Mononuclear cell (primary cell): ENCODE measurements around the gene USP1. TPM values are rescaled to one million over a fixed set of nuclear protein-coding genes. Genes with fewer than 3 reads are reported as not detected.

Experiments used
- H3K27me3 ChIP-seq: 2 replicates; pipeline ENCODE4 v1.6.0; 2011; ENCODE audit warnings: low read length, control low read depth; ENCODE audit not compliant: insufficient read depth
- H3K4me1 ChIP-seq: 2 replicates; pipeline ENCODE4 v1.5.1; 2011; ENCODE audit warnings: mild to moderate bottlenecking, low read length, control low read depth; ENCODE audit not compliant: insufficient read depth
- H3K4me3 ChIP-seq: 2 replicates; pipeline ENCODE4 v1.5.1; 2011; ENCODE audit warnings: mild to moderate bottlenecking, low read length, moderate library complexity
- H3K9me3 ChIP-seq: 2 replicates; pipeline ENCODE4 v1.5.1; 2011; ENCODE audit warnings: low read depth, mild to moderate bottlenecking, control low read depth, low read length
- total RNA-seq: library from RNA; depleted of rRNA; stranded (reverse); fragments of >200 nt; gene quantifications from one replicate; pipeline ENCODE4 v1.2.3, GENCODE V29; 2012

The USP1 gene
- total RNA-seq, result 33.6 TPM

GRCh38 chr1:62436466-62437272 lies at the start of gene USP1:
TSS of gene USP1 (plus strand) at chr1:62437049. CDS start at chr1:62439868, 2,819 bp downstream.
- Histone ChIP-seq H3K4me3 (peak within 1 kb of the TSS; percentile 86), H3K9me3 (no peaks in the 10 kb centered on the region), H3K4me1 (peaks cover 31% of the 10 kb centered on the region), H3K27me3 (no peaks in the 10 kb centered on the region)

- no peaks in the 10 kb centered on the region for H3K27me3 ChIP-seq
- no peaks in the 10 kb centered on the region for H3K9me3 ChIP-seq
- H3K4me3 ChIP-seq, result no peak overlapping the region
- no peaks in the 10 kb centered on the region for H3K4me1 ChIP-seq
Measured at GRCh38 chr1:62389531-62389930, 47.3 kb upstream of the USP1 start.

- H3K27me3 ChIP-seq, result no peaks in the 10 kb centered on the region
- H3K4me3 ChIP-seq, result no peak overlapping the region
- H3K4me1 ChIP-seq, result no peaks in the 10 kb centered on the region
- H3K9me3 ChIP-seq, result no peaks in the 10 kb centered on the region
Measured at GRCh38 chr1:62390071-62390470, 46.8 kb upstream of the USP1 start.

GRCh38 chr1:62391369-62391971 lies 45.4 kb upstream of the USP1 start:
- no peaks in the 10 kb centered on the region for H3K9me3 ChIP-seq
- no peaks in the 10 kb centered on the region for H3K27me3 ChIP-seq
- no peak overlapping the region for H3K4me3 ChIP-seq
- H3K4me1 ChIP-seq, result no peaks in the 10 kb centered on the region

- Histone ChIP-seq H3K4me3 (no peak overlapping the region), H3K9me3 (no peaks in the 10 kb centered on the region), H3K27me3 (no peaks in the 10 kb centered on the region), H3K4me1 (no peaks in the 10 kb centered on the region)
Measured at GRCh38 chr1:62392951-62393350, 43.9 kb upstream of the USP1 start.

GRCh38 chr1:62394646-62395045 lies 42.2 kb upstream of the USP1 start:
- H3K4me1 ChIP-seq, result no peaks in the 10 kb centered on the region
- no peaks in the 10 kb centered on the region for H3K27me3 ChIP-seq
- H3K9me3 ChIP-seq, result no peaks in the 10 kb centered on the region
- no peak overlapping the region for H3K4me3 ChIP-seq

- no peak overlapping the region for H3K4me3 ChIP-seq
- H3K9me3 ChIP-seq, result no peaks in the 10 kb centered on the region
- no peaks in the 10 kb centered on the region for H3K4me1 ChIP-seq
- H3K27me3 ChIP-seq, result no peaks in the 10 kb centered on the region
Measured at GRCh38 chr1:62395291-62395690, 41.6 kb upstream of the USP1 start.

GRCh38 chr1:62396871-62397270 lies 40.0 kb upstream of the USP1 start:
- Histone ChIP-seq H3K9me3 (no peaks in the 10 kb centered on the region), H3K4me3 (no peak overlapping the region), H3K4me1 (no peaks in the 10 kb centered on the region), H3K27me3 (no peaks in the 10 kb centered on the region)

- no peaks in the 10 kb centered on the region for H3K27me3 ChIP-seq
Measured at GRCh38 chr1:62397301-62397700, 39.5 kb upstream of the USP1 start.

GRCh38 chr1:62398377-62398776 lies 38.5 kb upstream of the USP1 start:
- Histone ChIP-seq H3K4me1 (no peaks in the 10 kb centered on the region), H3K9me3 (no peaks in the 10 kb centered on the region), H3K27me3 (no peaks in the 10 kb centered on the region), H3K4me3 (no peak overlapping the region)

More at GRCh38 chr1:62397301-62397700, 39.5 kb upstream of the USP1 start:
- Histone ChIP-seq H3K9me3 (no peaks in the 10 kb centered on the region), H3K4me1 (no peaks in the 10 kb centered on the region), H3K4me3 (no peak overlapping the region)

- H3K4me1 ChIP-seq, result no peaks in the 10 kb centered on the region
- H3K9me3 ChIP-seq, result no peaks in the 10 kb centered on the region
- no peaks in the 10 kb centered on the region for H3K27me3 ChIP-seq
- H3K4me3 ChIP-seq, result no peak overlapping the region
Measured at GRCh38 chr1:62401034-62401760, 35.7 kb upstream of the USP1 start.

- Histone ChIP-seq H3K4me1 (no peaks in the 10 kb centered on the region), H3K27me3 (no peaks in the 10 kb centered on the region), H3K4me3 (no peak overlapping the region), H3K9me3 (no peaks in the 10 kb centered on the region)
Measured at GRCh38 chr1:62405247-62405646, 31.6 kb upstream of the USP1 start.

GRCh38 chr1:62406576-62406975 lies 30.3 kb upstream of the USP1 start:
- Histone ChIP-seq H3K27me3 (no peaks in the 10 kb centered on the region), H3K4me3 (no peak overlapping the region), H3K9me3 (no peaks in the 10 kb centered on the region), H3K4me1 (no peaks in the 10 kb centered on the region)

- Histone ChIP-seq H3K27me3 (no peaks in the 10 kb centered on the region), H3K4me1 (no peaks in the 10 kb centered on the region), H3K9me3 (no peaks in the 10 kb centered on the region), H3K4me3 (no peak overlapping the region)
Measured at GRCh38 chr1:62407398-62408009, 29.3 kb upstream of the USP1 start.

GRCh38 chr1:62415687-62416086 lies 21.2 kb upstream of the USP1 start:
- H3K4me3 ChIP-seq, result no peak overlapping the region
- H3K4me1 ChIP-seq, result no peaks in the 10 kb centered on the region
- H3K27me3 ChIP-seq, result no peaks in the 10 kb centered on the region
- H3K9me3 ChIP-seq, result no peaks in the 10 kb centered on the region
